NOMO-1 (cell line): ENCODE data around the gene NCKAP5L.
"Not testable (repeated sequence)": the region's sequence is repeated elsewhere in the genome, so short reads cannot be mapped to it uniquely, and the experiment has no call there.

Experiments
- DNase-seq, 2 experiments: peaks; one replicate each; lab custom pipeline; 2025; ENCODE audit not compliant: unreplicated experiment in 2 of 2; lab: John Stamatoyannopoulos, UW

Gene NCKAP5L, protein sequence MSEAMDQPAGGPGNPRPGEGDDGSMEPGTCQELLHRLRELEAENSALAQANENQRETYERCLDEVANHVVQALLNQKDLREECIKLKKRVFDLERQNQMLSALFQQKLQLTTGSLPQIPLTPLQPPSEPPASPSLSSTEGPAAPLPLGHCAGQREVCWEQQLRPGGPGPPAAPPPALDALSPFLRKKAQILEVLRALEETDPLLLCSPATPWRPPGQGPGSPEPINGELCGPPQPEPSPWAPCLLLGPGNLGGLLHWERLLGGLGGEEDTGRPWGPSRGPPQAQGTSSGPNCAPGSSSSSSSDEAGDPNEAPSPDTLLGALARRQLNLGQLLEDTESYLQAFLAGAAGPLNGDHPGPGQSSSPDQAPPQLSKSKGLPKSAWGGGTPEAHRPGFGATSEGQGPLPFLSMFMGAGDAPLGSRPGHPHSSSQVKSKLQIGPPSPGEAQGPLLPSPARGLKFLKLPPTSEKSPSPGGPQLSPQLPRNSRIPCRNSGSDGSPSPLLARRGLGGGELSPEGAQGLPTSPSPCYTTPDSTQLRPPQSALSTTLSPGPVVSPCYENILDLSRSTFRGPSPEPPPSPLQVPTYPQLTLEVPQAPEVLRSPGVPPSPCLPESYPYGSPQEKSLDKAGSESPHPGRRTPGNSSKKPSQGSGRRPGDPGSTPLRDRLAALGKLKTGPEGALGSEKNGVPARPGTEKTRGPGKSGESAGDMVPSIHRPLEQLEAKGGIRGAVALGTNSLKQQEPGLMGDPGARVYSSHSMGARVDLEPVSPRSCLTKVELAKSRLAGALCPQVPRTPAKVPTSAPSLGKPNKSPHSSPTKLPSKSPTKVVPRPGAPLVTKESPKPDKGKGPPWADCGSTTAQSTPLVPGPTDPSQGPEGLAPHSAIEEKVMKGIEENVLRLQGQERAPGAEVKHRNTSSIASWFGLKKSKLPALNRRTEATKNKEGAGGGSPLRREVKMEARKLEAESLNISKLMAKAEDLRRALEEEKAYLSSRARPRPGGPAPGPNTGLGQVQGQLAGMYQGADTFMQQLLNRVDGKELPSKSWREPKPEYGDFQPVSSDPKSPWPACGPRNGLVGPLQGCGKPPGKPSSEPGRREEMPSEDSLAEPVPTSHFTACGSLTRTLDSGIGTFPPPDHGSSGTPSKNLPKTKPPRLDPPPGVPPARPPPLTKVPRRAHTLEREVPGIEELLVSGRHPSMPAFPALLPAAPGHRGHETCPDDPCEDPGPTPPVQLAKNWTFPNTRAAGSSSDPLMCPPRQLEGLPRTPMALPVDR (N-terminal part only)

DNA sequence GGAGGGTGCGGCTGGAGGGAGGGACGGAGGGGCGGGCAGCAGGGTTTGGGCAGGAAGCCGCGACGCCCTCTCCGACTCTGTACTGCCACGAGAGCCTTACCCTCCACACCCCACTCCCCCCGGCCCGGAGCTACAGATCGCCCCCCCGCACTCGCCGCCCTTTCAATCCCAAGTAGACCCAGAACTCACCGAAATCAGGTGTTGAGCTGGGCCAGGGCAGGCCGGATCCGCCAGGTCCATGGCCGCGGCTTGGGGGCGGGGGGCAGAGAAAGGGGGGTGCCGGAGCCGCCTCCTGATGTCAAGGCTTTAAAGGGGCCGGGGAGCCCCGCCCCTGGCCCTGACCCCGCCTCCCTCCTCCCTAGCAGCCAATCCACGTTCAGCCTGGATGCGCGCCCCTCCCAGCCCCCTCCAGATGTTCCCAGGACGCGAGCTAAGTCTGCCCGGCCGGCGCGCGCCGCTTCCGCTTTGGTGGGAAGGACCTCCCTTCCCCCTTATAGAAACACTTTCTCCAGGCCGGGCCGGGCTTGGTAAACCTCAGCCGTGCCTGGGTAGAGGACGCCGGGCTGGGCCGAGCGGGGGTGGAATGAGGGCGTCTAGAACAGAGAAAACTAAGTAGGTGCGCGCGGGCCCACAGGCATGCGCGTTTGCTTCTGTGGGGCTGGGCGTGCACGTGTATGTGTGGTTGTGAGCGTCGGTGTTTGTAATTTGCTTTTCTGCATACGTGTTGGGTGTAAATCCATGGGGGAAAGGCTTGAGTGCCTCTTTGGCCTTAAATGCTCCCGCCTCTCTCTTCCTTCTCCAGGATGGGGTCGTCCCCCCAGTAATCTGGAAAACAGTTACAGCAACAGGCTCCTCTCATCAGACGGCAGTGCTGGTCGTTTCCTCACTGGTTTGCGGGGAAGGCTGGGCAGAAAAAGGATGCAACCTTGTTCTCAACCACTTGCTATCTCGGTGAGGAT lies at the start of gene NCKAP5L:
Gene NCKAP5L (minus strand): TSS at position 281 of the 959 bp plus-strand sequence. CDS start 24,369 bp downstream, outside the sequence.
- DNase-seq, result peak; percentile 94 to 98

GRCh38 chr12:49877066-49877465 lies 48.9 kb upstream of the NCKAP5L start:
- DNase-seq, result no peak

- DNase-seq, result no peak
Measured at GRCh38 chr12:49876070-49876469, 47.9 kb upstream of the NCKAP5L start.

- no peak for DNase-seq
Measured at GRCh38 chr12:49875115-49875720, 47.0 kb upstream of the NCKAP5L start.

DNA sequence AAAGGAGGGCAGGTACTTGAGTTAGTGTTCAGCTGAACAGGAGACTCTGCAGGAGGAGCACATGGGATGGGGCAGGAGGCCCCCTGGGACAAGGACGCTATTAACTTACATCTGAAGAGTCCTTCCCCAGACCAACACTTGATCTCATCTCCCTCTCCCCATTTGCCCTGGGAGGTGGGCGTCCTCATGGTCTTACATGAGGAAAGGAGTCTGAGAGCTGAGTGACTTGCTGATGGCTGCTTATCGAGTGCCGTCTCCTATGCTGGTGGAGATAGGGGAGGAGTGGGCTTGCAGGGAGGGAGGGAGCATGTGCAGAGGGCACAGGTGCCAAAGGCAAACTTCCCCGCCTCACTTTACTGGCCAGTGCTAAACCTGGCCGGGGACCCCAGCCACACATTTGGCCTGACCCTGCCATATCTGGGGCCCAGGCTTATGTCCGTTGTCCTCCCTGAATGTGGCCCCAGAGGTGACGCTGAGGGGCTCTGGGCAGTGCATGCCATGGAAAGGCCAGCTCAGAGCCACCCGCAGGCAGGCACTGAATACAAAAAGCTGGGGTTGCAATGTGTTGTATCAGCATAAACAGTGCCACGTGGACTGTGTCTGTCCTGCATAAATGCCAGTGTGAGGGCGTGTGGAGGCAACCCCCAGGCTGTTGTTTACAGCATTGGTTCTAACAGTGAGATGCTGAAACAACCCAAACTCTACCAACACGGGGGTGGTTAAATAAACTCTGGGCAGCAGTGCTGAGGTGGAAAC lies 46.1 kb upstream of the NCKAP5L start:
- DNase-seq, result no peak

DNA sequence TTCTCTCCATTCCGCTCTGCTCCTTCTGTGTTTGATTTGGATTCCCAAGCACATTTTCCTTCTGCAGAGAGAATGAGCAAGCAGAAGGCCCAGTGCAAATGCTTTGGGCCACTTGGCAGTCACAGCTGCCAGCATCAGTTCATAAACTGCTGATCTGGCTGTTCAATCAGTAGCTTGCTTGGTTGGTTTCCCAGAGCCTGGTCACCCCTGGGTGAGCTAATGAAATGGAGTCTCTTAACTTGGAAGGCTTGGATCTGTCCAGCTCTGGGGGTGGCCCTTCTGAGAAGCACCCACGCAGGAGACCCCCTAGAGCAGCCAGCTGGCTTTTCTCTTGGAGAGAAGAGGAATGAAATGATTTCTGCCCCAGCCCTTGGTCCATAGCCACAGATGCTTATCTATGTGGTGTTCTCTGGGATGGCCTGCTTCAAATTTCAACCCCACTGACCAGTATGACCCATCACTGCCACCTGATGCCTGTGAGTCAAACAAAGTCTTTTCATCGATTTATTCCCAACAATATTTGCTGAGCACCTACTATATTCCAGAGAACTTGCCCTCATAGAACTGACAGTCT lies 45.2 kb upstream of the NCKAP5L start:
- no peak for DNase-seq

GRCh38 chr12:49872781-49873181 lies 44.6 kb upstream of the NCKAP5L start:
- no peak for DNase-seq

- DNase-seq, result no peak
Measured at GRCh38 chr12:49872381-49872780, 44.2 kb upstream of the NCKAP5L start.

DNA sequence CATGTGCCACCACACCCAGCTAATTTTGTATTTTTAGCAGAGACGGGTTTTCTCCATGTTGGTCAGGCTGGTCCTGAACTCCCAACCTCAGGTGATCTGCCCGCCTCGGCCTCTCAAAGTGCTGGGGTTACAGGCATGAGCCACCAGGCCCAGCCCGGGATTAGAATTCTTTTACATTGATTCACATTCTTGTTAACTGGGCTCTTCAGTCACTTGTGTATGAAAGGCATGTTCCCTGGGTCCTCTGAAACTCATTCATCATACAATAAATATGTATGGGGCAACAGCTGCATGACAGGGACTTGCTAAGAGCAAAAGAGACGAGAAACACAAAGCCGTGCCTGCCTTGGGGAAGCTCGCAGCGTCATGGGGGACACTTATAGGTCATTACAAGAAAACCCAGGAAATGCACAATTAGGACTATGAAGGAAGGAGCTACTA lies 43.6 kb upstream of the NCKAP5L start:
- DNase-seq, result not testable (repeated sequence)

- no peak for DNase-seq
Measured at GRCh38 chr12:49871263-49871561, 43.0 kb upstream of the NCKAP5L start.

- DNase-seq, result no peak
Measured at GRCh38 chr12:49870501-49871262, 42.5 kb upstream of the NCKAP5L start.

DNA sequence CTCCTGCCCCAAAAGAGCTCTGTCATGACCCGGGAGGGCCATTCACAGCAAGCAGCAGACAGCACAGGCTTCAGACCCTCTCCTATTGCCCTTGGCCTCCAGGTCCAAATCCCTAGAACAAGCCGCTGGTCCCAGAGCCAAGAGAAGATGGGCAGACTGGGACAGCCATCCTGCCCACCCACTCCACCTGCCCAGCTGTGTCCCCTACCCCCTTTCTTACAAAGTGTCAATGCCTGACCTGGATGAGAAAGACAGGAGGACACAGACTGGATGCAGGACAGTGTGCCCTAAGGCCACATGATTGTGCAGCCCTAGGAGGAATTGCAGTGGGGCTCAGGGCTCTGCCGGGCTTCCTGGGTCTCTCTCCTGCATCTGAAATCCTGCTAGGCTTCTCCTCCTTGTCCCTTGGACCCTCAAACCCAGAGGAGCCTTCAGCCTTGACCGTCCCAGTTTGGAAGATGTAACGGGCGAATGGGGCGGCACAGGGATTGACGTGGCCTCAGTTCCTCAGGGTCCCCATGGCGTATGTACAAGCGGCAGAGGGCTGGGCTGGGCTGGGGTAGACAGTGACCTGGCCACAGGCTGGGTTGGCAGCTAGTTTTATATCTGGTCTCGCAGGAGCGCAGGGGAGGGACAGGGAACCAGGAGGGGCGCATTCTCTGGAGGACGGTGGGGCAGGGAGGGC lies 41.7 kb upstream of the NCKAP5L start:
- DNase-seq, result no peak

GRCh38 chr12:49868952-49869815 lies 41.0 kb upstream of the NCKAP5L start:
- DNase-seq, result no peak

DNA sequence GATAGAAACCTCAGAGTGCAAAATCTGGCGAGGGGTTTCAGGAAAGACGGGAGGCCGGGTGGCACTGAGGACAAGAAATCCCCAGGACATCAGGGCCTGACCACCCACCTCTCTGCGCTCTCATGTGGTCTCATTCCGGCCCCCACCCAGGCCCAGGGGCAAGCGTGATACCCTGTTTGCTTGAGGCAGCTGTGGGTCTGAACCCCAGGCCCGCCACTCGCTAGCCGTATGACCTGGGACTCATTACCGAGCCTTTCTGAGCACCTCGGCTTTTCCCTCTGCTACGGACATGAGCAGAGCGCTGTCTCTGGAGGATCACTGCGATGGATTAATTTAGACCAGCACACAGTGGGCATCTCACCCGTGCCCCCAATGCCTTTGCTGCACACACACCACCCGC lies 40.2 kb upstream of the NCKAP5L start:
- no peak for DNase-seq

DNA sequence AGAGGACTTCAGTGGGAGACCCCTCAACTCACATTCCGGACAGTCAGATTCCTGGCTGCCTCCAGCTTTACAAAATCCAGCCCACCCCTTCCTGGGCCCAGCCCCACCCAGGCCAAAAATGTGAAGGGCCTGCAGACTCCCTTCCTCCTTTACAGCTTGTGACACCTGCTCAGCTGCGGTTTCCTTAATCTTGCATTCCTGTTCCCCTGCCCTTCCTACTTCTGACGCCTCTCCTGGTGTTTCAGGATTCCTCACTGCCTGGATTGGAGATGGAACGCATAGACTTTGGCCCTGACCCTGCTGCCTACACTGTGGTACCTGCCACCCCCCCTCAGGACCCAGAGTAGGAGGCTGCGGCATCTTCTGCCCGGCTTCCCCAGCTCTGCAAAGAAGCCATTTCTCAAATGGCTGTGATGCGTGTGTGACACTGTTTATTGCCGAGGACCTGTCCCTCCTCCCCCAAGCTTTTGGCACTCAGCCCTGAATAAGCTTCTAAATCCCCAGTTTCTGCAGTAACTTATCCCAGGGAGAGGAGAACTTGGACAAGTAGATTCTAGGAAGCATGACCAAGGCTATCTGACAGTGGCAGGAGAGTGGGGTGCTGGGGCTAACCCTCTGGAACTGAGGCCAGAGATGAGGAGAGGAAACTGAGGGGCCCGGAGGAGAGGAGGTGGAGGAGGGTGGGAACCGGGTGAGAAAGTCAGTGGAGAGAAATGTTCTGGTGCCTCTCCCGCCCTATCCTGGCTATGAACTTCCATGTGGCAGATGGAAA lies 39.5 kb upstream of the NCKAP5L start:
- no peak for DNase-seq
